ENCODE data around the gene ARHGAP12.

ARHGAP12 gene

DNA sequence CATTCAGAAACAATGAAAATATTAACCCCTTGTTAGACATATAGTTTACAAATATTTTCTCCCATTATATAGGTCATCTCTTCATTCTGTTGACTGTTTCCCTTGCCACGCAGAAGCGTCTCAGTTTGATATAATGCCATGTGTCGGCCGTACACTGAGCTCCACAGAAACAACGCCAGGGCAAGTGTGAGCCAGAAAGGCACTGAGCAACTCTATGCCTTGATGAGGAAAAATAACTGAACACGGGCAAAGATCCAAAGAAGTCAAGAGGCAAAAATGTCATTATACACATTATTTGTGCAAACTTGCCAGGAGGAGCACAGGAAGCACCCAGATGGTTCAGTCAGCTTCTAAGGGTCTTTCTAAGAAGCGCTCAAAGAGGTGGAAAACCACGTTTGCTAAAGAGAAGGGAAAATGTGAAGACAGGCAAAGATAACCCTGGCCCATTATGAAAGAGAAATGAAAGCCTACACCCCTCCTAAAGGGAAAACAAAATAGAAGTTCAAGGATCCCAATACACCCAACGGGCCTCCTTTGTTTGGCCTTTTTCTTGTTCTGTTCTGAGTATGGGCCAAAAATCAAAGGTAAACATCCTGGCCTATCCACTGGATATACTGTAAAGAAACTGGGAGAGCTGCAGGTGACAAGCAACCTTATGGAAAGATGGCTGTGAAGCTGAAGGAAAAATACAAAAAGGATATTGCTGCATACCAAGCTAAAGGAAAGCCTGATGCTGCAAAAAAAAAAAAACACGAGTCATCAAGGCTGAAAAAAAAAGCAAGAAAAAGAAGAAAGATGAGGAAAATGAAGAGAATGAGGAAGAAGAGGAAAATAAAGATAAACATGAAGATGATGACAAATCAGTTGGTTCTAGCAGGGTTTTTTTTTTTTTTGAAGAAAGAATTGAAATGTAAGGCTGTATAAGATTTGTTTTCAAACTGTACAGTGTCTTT, 15.5 kb downstream of the ARHGAP12 start:
- DNase-seq: no peak
- no peaks in the 10 kb centered on the region for H3K9me3 ChIP-seq (ENCODE audit: severe bottlenecking)
- no peaks in the 10 kb centered on the region for H3K27me3 ChIP-seq (ENCODE audit: insufficient read depth, low read depth, severe bottlenecking)
- TF ChIP-seq, protein P1, sequence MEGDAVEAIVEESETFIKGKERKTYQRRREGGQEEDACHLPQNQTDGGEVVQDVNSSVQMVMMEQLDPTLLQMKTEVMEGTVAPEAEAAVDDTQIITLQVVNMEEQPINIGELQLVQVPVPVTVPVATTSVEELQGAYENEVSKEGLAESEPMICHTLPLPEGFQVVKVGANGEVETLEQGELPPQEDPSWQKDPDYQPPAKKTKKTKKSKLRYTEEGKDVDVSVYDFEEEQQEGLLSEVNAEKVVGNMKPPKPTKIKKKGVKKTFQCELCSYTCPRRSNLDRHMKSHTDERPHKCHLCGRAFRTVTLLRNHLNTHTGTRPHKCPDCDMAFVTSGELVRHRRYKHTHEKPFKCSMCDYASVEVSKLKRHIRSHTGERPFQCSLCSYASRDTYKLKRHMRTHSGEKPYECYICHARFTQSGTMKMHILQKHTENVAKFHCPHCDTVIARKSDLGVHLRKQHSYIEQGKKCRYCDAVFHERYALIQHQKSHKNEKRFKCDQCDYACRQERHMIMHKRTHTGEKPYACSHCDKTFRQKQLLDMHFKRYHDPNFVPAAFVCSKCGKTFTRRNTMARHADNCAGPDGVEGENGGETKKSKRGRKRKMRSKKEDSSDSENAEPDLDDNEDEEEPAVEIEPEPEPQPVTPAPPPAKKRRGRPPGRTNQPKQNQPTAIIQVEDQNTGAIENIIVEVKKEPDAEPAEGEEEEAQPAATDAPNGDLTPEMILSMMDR (IDR thresholded peaks at IDR 0.05; ENCODE audit: low read depth, low read length): no peak
- no peaks in the 10 kb centered on the region for H3K36me3 ChIP-seq
- H3K27ac ChIP-seq: no peak overlapping the region
- H3K4me3 ChIP-seq (ENCODE audit: low read depth, low read length): no peak overlapping the region

DNA sequence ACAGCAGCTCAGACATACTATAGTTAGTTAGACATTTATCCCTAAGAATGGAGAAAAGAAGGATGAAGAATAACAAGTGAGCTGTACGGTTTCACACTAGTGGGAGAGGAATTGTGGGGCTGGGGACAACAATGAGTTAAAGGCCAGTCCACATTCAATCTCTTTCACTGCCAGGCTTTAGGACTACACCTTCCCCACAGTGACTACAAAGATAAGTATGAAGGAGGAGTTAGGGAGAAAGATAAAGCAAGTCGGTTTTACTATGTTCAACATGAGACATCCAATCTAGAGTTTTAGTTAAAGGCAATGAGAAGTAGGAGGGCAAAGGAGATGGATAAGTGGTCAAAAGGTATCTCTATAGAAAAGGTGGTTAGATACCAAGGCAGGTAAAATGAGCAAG, 16.3 kb downstream of the ARHGAP12 start:
- H3K36me3 ChIP-seq: no peaks in the 10 kb centered on the region
- TF ChIP-seq, protein P1 (IDR thresholded peaks at IDR 0.05; ENCODE audit: low read depth, low read length): no peak
- H3K4me3 ChIP-seq (ENCODE audit: low read depth, low read length): no peak overlapping the region
- H3K27me3 ChIP-seq (ENCODE audit: insufficient read depth, low read depth, severe bottlenecking): no peaks in the 10 kb centered on the region
- DNase-seq: no peak
- no peaks in the 10 kb centered on the region for H3K9me3 ChIP-seq (ENCODE audit: severe bottlenecking)
- H3K27ac ChIP-seq: no peak overlapping the region

DNA sequence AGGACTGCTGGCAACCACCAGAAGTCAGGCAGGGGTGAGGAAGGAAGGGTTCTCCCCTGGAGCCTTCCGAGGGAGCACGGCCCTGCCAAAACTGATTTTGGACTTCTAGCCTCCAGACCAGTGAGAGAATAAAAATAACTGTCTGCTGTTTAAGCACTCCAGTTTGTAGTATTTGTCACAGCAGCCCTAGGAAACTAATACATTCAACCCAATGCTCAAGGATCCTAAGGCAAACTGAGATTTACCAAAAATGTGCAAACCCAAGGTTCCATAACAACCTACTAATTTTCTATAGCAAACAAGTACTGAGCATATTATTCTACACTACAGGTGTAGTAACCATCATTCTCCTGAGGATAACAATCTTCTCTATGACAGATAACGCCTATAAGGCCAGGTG, 18.6 kb downstream of the ARHGAP12 start:
- no peaks in the 10 kb centered on the region for H3K36me3 ChIP-seq
- H3K27me3 ChIP-seq (ENCODE audit: insufficient read depth, low read depth, severe bottlenecking): no peaks in the 10 kb centered on the region
- H3K27ac ChIP-seq: no peak overlapping the region
- TF ChIP-seq, protein P1 (IDR thresholded peaks at IDR 0.05; ENCODE audit: low read depth, low read length): no peak
- H3K9me3 ChIP-seq (ENCODE audit: severe bottlenecking): no peaks in the 10 kb centered on the region
- DNase-seq: no peak
- H3K4me3 ChIP-seq (ENCODE audit: low read depth, low read length): no peak overlapping the region

- Histone ChIP-seq H3K9me3 (ENCODE audit: severe bottlenecking) (no peaks in the 10 kb centered on the region), H3K27ac (no peak overlapping the region), H3K27me3 (ENCODE audit: insufficient read depth, low read depth, severe bottlenecking) (no peaks in the 10 kb centered on the region), H3K36me3 (no peaks in the 10 kb centered on the region), H3K4me3 (ENCODE audit: low read depth, low read length) (no peak overlapping the region)
- TF ChIP-seq, protein P1 (IDR thresholded peaks at IDR 0.05; ENCODE audit: low read depth, low read length): no peak
- DNase-seq: no peak
These were observed 20.5 kb downstream of the ARHGAP12 start for GRCh38 chr10:31908157-31908556.

- Histone ChIP-seq H3K9me3 (ENCODE audit: severe bottlenecking) (no peaks in the 10 kb centered on the region), H3K27me3 (ENCODE audit: insufficient read depth, low read depth, severe bottlenecking) (no peaks in the 10 kb centered on the region), H3K36me3 (no peaks in the 10 kb centered on the region), H3K4me3 (ENCODE audit: low read depth, low read length) (no peak overlapping the region), H3K27ac (no peak overlapping the region)
- TF ChIP-seq, protein P1 (IDR thresholded peaks at IDR 0.05; ENCODE audit: low read depth, low read length): no peak
- no peak for DNase-seq
These were observed 22.6 kb downstream of the ARHGAP12 start for GRCh38 chr10:31906039-31906438.
